Ovary (tissue), 9 donors: Measurements from ENCODE around the gene TPM4. TPM values are rescaled to one million over a fixed set of nuclear protein-coding genes. Genes with fewer than 3 reads are reported as not detected.

Experiments
- DNase-seq, 5 donors: peaks; one replicate each; pipeline ENCODE4 v3.0.0-alpha.2; 2019 to 2020
- H3K27ac ChIP-seq, 2 donors: fragments of 200-600 bp; one replicate each; pipeline versions ENCODE4 v1.5.1 to v1.8.0; 2019 to 2022
- H3K27me3 ChIP-seq: fragments of 200-600 bp; one replicate; pipeline ENCODE4 v1.8.0; 2022
- H3K36me3 ChIP-seq: fragments of 200-600 bp; sonication (generic); one replicate; pipeline ENCODE4 v1.5.1; 2019
- H3K4me1 ChIP-seq: one replicate; pipeline ENCODE4 v1.8.1; 2013; ENCODE audit warnings: mild to moderate bottlenecking, moderate library complexity; ENCODE audit not compliant: insufficient read depth
- H3K4me3 ChIP-seq: fragments of 200-600 bp; sonication (generic); one replicate; pipeline ENCODE4 v1.5.1; 2017
- H3K9me3 ChIP-seq, 2 donors: fragments of 200-600 bp in 1 of 2; sonication (generic) in 1 of 2; one replicate each; pipeline versions ENCODE4 v1.5.1 to v1.8.1; 2013 to 2019; ENCODE audit warnings: mild to moderate bottlenecking in 1 of 2, moderate library complexity in 1 of 2
- CTCF ChIP-seq, 3 donors: fragments of 450-650 bp in 2 of 3; fragments of 200-600 bp in 1 of 3; IDR thresholded peaks; one replicate each; pipeline versions ENCODE4 v1.5.1 to v1.8.0; 2016 to 2022; ENCODE audit warnings: antibody characterized with exemption in 3 of 3, mild to moderate bottlenecking in 1 of 3
- EP300 ChIP-seq: sonication (generic); formaldehyde crosslinking; IDR thresholded peaks from one replicate; pipeline ENCODE4 v1.6.1; 2017; ENCODE audit warnings: antibody characterized with exemption
- POLR2A ChIP-seq: fragments of 450-650 bp; IDR thresholded peaks from one replicate; pipeline ENCODE4 v1.6.1; 2017; ENCODE audit warnings: antibody characterized with exemption, mild to moderate bottlenecking, moderate library complexity
- WGBS, 3 donors: extraction: QIAGEN DNeasy Blood & Tissue Kit in 1 of 3; methylation state at CpG; one replicate each; pipeline versions ENCODE4 v1.1.5 to v1.1.7; 2013 to 2017; 5-methylcytosine and 5-hydroxymethylcytosine counted together
- intact Hi-C, 4 donors: fragments of 100-400 bp; cut with DNase I; formaldehyde crosslinking; loops; one replicate each; pipeline versions ENCODE4 v1.11.0 to v1.15.1; 2022 to 2023
- polyA plus RNA-seq, 2 donors: library from polyadenylated mRNA; stranded (reverse); fragments of 200-250 nt in 1 of 2; fragments of 350-450 nt in 1 of 2; fragmentation: Illumina TruSeq in 1 of 2; extraction: RNeasy Lipid Tissue Mini Kit (QIAGEN cat#74804) in 1 of 2; gene quantifications; one replicate each; pipeline ENCODE4 v1.2.3, GENCODE V29; 2013 to 2014
- total RNA-seq, 7 donors: library from RNA; depleted of rRNA in 2 of 7; stranded (reverse); fragments of >200 nt in 2 of 7; fragmentation: NEBNext Ultra II Directional in 3 of 7; extraction: Animal tissue kit (Norgen Biotek cat#: 25700) in 3 of 7; gene quantifications; one replicate each; pipeline versions ENCODE4 v1.1.0 to v1.2.4, GENCODE V29; 2016 to 2023
- donor health status: DM: no; HTN: no; CAD: no; lungs with moderate emphysema.
- donor health status: DM: no; HTN: no; CAD: no.
- donor health status: Bipolar disorder and iron deficiency.
- donor health status: DM: yes; HTN: yes; CAD: no.
- donor health status: DM: no; HTN: no; CAD: no.
- donor health status: DM: yes; HTN: yes; CAD: no.

TPM4 gene
- total and polyA plus RNA-seq, 9 donors: 286 to 664 (median 554) TPM

- intact Hi-C loops: no loop called here
- Histone ChIP-seq H3K4me1 (no peaks in the 10 kb centered on the region), H3K9me3 (no peaks in the 10 kb centered on the region), H3K4me3 (no peak overlapping the region), H3K36me3 (no peaks in the 10 kb centered on the region), H3K27me3 (no peaks in the 10 kb centered on the region), H3K27ac (no peak overlapping the region)
- 68 to 85% (median 76%) methylated on average over 7 of the region's 7 CpGs for WGBS, 3 donors
- TF ChIP-seq POLR2A (no peak), CTCF (IDR thresholded peaks at IDR 0.05) (no peak), EP300 (no peak)
- DNase-seq: no peak
Observed at GRCh38 chr19:16052353-16052752, 23.9 kb upstream of the TPM4 start.

GRCh38 chr19:16057062-16057461 lies 19.2 kb upstream of the TPM4 start:
- Histone ChIP-seq H3K27me3 (no peaks in the 10 kb centered on the region), H3K27ac (no peak overlapping the region), H3K36me3 (no peaks in the 10 kb centered on the region), H3K4me3 (no peak overlapping the region), H3K4me1 (no peaks in the 10 kb centered on the region), H3K9me3 (no peaks in the 10 kb centered on the region)
- WGBS, 3 donors: 45 to 66% (median 51%) methylated on average over 5 of the region's 5 CpGs
- DNase-seq: no peak
- intact Hi-C loops: no loop called here
- TF ChIP-seq CTCF (IDR thresholded peaks at IDR 0.05): no peak
- no peak for TF ChIP-seq EP300
- TF ChIP-seq POLR2A: no peak

GRCh38 chr19:16060294-16060693 lies 16.0 kb upstream of the TPM4 start:
- Histone ChIP-seq H3K27ac (no peak overlapping the region), H3K9me3 (no peaks in the 10 kb centered on the region), H3K36me3 (no peaks in the 10 kb centered on the region), H3K27me3 (no peaks in the 10 kb centered on the region), H3K4me3 (no peak overlapping the region), H3K4me1 (no peaks in the 10 kb centered on the region)
- TF ChIP-seq CTCF (IDR thresholded peaks at IDR 0.05) (no peak), EP300 (no peak), POLR2A (no peak)
- no peak for DNase-seq
- WGBS, 3 donors: 42 to 45% (median 43%) methylated on average over 2 of the region's 2 CpGs
- intact Hi-C loops: loop anchor here in 1 of 4 donors (10.0 kb wide), 1 partner anchor 55 kb away; the partner anchor contains the start of gene RAB8A

- intact Hi-C loops: loop anchor here in 1 of 4 donors (10.0 kb wide), 1 partner anchor 53 kb away; the partner anchor contains the start of gene RAB8A
- Histone ChIP-seq H3K36me3 (no peaks in the 10 kb centered on the region), H3K4me1 (no peaks in the 10 kb centered on the region), H3K27me3 (no peaks in the 10 kb centered on the region), H3K27ac (no peak overlapping the region), H3K9me3 (no peaks in the 10 kb centered on the region), H3K4me3 (no peak overlapping the region)
- 79 to 86% (median 80%) methylated on average over 4 of the region's 4 CpGs for WGBS, 3 donors
- TF ChIP-seq CTCF (IDR thresholded peaks at IDR 0.05): no peak
- TF ChIP-seq POLR2A: no peak
- TF ChIP-seq EP300: no peak
- no peak for DNase-seq
Observed at GRCh38 chr19:16061943-16062342, 14.4 kb upstream of the TPM4 start.
